ENCODE measurements around the gene SFXN5. TPM values are rescaled to one million over a fixed set of nuclear protein-coding genes. Genes with fewer than 3 reads are reported as not detected.

Gene SFXN5
- total RNA-seq, 1 donor from 2014 or later: 14.1 TPM

DNA sequence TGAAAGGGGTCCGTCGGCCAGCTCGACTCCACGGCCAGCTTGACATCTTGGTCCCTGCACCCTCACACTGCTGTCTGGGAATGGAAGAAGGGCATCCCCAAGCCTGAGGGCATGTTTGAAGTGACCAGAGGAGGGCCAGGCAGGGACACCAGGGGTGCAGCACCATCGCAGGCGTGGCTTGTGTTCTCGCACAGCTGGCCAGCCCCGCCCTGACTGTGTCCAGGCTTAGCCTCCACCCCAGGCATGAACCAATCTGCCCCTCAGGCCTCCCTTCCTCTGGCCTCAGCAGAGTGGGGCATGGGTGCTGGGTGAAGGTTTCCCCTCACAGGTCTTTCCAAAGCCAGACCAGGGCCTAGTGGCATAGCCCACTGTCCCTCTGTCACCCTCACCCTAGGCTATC, 129.2 kb downstream of the SFXN5 start:
- Mint-ChIP-seq H3K4me3 (no peak overlapping the region), H3K27ac (no peak overlapping the region), H3K36me3 (ENCODE audit: low read depth) (no peaks in the 10 kb centered on the region), H3K27me3 (no peaks in the 10 kb centered on the region), H3K4me1 (no peaks in the 10 kb centered on the region), H3K9me3 (no peaks in the 10 kb centered on the region)
- DNase-seq: no peak
- intact Hi-C loops (cut with micrococcal nuclease): no loop called here

DNA sequence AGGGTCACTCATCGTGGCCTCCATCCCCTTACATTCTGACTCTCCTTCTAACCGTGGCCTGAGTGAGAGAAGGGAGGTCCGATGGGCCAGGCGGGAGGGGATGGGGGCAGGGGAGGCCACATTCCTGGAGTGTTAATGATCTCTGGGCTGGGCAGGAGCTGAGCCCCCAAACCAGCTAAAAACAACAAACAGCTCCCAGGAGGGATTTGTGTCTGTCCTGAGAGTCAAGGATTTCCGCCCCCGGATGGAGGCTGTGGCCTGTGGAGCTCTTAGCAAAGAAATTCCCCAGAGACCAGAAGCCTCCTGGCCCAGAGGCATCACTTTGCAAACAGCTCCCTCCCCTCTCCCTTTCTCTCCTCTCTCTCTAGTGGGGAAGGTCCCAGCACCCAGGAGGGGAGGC, 130.7 kb downstream of the SFXN5 start:
- no peak overlapping the region for H3K4me3 Mint-ChIP-seq
- no peaks in the 10 kb centered on the region for H3K9me3 Mint-ChIP-seq
- no peaks in the 10 kb centered on the region for H3K36me3 Mint-ChIP-seq (ENCODE audit: low read depth)
- no peaks in the 10 kb centered on the region for H3K27me3 Mint-ChIP-seq
- H3K27ac Mint-ChIP-seq: no peak overlapping the region
- DNase-seq: no peak
- H3K4me1 Mint-ChIP-seq: no peaks in the 10 kb centered on the region
- intact Hi-C loops (cut with micrococcal nuclease): no loop called here

DNA sequence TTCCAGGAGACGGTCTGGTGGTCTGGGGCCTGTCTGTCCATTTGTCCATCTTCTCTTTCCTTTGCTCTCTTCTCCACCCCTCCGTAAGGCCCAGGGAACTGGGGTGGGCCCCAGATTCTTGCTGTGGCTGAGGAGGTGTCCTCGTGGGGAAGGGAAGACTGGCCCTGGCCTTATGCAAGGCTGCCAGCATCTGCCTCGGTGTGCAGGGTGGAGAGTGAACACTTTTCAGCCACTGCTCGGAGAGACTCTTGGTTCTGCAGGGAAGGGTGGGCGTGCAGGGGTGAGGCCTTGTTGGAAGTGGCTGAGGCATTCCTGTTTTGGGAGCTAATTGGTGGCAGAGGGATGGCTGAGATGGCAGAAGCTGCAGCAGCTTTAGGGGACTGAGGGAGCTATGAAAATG, 131.2 kb downstream of the SFXN5 start:
- Mint-ChIP-seq H3K4me3 (no peak overlapping the region), H3K9me3 (no peaks in the 10 kb centered on the region), H3K27ac (no peak overlapping the region), H3K36me3 (ENCODE audit: low read depth) (no peaks in the 10 kb centered on the region), H3K4me1 (no peaks in the 10 kb centered on the region), H3K27me3 (no peaks in the 10 kb centered on the region)
- intact Hi-C loops (cut with micrococcal nuclease): no loop called here
- no peak for DNase-seq

DNA sequence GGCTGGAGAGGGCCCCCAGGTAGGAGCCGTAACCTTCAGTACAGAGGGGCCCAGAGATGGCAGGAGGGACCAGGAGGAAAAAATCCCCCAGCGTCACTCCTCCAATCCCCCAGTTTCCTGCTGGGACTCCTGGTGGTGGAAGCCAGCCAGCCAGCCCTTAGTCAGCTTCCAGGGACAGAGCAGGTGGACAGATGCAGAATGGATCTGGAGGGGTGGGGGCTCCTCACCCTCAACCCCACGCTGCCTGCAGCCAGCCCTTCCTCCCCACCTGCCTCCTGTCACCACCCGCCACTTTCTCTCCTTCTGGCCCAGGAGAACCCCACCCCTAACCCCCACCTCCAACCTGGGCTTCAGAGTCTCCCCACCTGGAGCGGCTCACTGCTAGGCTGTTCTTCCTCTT, 133.1 kb downstream of the SFXN5 start:
- peaks cover 5% of the 10 kb centered on the region for H3K4me1 Mint-ChIP-seq
- intact Hi-C loops (cut with micrococcal nuclease): no loop called here
- H3K27me3 Mint-ChIP-seq: peaks cover 2% of the 10 kb centered on the region
- no peaks in the 10 kb centered on the region for H3K36me3 Mint-ChIP-seq (ENCODE audit: low read depth)
- H3K27ac Mint-ChIP-seq: no peak overlapping the region
- H3K4me3 Mint-ChIP-seq: no peak overlapping the region
- H3K9me3 Mint-ChIP-seq: no peaks in the 10 kb centered on the region
- DNase-seq: no peak

DNA sequence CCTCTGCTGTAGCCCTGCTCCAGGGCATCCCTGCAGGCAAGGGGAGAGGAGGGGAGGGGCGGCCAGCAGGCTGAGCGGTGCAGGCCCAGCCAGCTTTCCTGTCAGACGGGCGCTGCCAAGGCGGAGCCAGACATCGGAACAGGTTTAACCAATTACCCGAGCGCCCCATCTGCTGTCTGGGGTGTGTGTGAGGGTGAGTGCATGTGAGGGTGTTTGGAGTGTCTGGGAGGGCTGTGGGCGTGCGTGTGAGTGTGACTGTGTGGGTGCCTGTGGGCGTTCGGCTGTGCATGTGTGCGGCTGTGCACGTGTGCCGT, 134.2 kb downstream of the SFXN5 start:
- H3K9me3 Mint-ChIP-seq: no peaks in the 10 kb centered on the region
- intact Hi-C loops (cut with micrococcal nuclease): no loop called here

DNA sequence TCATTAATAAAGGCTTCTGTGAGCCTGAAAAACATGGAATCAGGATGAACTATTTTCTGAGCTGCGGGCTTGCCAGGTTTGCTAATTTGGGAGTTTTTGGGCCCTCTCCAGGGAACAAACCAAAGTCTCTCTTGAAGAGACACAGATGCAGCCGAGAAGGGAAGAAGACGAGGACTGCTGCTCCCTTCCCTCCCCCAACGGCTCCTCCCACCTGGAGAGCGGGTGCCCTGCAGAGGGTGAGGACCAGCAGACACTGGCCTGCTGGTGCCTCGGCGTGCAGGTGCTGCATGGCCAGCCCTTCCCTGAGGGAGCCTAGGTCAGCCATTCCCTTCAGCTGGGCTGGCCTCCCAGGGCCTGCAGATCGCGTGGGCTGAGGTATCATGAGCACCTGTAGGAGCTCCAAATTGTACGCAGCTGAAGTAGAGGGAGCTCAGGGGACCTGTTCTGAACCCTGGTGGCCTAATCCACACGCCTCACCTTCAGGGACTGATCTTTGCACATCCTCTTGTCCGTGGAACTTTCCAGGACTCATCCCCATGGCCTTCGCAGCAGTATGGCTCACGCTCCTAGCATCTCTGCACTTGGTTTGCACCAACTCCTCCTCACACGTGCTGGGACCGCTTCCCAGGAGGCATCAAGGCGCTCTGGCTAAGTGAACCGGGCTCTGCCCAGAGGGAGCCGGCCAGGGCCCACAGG, 134.7 kb downstream of the SFXN5 start:
- intact Hi-C loops (cut with micrococcal nuclease): no loop called here
- Mint-ChIP-seq H3K4me1 (peaks cover 10% of the 10 kb centered on the region), H3K4me3 (no peak overlapping the region), H3K9me3 (no peaks in the 10 kb centered on the region), H3K27me3 (peaks cover 2% of the 10 kb centered on the region), H3K27ac (no peak overlapping the region), H3K36me3 (ENCODE audit: low read depth) (no peaks in the 10 kb centered on the region)
- DNase-seq: no peak

More for the DNA sequence above, 134.2 kb downstream of the SFXN5 start:
- H3K27ac Mint-ChIP-seq: no peak overlapping the region
- no peak overlapping the region for H3K4me3 Mint-ChIP-seq
- no peaks in the 10 kb centered on the region for H3K36me3 Mint-ChIP-seq (ENCODE audit: low read depth)
- no peak for DNase-seq
- peaks cover 6% of the 10 kb centered on the region for H3K4me1 Mint-ChIP-seq
- H3K27me3 Mint-ChIP-seq: peaks cover 2% of the 10 kb centered on the region

DNA sequence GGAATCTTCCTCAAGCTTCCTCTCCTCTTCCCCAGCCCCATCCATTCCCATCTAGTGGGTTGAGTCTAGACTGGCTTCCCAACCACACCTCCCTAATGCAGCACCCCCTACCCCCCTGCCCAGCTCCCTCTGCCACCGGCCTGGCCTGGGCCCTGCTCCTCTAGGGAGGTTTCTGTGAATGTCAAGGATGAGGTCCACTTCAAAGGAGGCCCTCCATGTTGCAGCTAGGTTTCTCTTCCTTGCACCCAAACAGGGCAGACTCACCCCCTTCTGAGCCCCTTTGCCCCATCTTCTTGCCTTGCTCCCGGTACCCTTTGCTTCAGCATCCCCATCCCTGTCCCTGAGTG, 135.9 kb downstream of the SFXN5 start:
- no peaks in the 10 kb centered on the region for H3K9me3 Mint-ChIP-seq
- no peak overlapping the region for H3K27ac Mint-ChIP-seq
- intact Hi-C loops (cut with micrococcal nuclease): no loop called here
- no peak for DNase-seq
- peaks cover 2% of the 10 kb centered on the region for H3K27me3 Mint-ChIP-seq
- no peaks in the 10 kb centered on the region for H3K36me3 Mint-ChIP-seq (ENCODE audit: low read depth)
- peaks cover 10% of the 10 kb centered on the region for H3K4me1 Mint-ChIP-seq
- no peak overlapping the region for H3K4me3 Mint-ChIP-seq

DNA sequence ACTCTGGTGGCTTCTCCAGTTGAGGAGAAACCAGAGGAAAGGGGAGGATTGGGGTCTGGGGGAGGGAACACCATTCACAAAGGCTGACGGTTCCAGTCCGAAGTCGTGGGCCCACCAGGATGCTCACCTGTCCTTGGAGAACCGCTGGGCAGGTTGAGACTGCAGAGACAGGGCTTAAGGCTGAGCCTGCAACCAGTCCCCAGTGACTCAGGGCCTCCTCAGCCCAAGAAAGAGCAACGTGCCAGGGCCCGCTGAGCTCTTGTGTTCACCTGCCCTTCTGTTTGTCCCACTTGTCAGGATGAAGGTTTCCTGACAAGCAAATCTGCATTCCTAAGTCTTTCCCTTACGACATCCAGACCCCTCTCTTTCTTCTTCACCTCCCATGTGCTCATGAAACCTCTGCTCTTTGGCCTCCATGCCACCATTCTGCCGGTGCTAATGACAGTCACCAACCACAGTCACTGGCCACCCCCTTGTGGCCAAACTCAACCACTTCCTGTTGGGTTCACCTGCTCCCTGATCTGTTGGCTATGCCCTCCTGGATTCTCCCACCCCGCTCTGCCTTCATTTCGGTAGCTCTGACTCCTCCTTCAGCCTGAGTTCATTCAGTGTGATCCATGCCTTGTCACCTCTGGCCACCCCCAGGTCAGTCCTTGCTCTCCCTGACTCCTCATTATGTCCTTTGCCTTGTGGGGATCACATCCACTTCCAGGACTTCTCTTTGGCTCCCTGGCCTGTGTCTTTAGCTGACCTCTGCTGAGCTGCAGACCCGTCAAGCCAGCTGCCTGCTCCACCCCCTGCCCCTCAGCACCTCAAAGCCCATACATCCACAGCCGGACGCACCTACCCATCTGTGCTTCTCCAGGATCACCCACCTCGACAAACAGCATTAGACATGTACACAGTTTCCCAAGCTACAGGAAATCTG, 136.6 kb downstream of the SFXN5 start:
- no peak for DNase-seq
- no peak overlapping the region for H3K27ac Mint-ChIP-seq
- H3K4me1 Mint-ChIP-seq: peaks cover 10% of the 10 kb centered on the region
- no peaks in the 10 kb centered on the region for H3K36me3 Mint-ChIP-seq (ENCODE audit: low read depth)
- no peaks in the 10 kb centered on the region for H3K9me3 Mint-ChIP-seq
- H3K4me3 Mint-ChIP-seq: no peak overlapping the region
- intact Hi-C loops (cut with micrococcal nuclease): no loop called here
- peaks cover 2% of the 10 kb centered on the region for H3K27me3 Mint-ChIP-seq

DNA sequence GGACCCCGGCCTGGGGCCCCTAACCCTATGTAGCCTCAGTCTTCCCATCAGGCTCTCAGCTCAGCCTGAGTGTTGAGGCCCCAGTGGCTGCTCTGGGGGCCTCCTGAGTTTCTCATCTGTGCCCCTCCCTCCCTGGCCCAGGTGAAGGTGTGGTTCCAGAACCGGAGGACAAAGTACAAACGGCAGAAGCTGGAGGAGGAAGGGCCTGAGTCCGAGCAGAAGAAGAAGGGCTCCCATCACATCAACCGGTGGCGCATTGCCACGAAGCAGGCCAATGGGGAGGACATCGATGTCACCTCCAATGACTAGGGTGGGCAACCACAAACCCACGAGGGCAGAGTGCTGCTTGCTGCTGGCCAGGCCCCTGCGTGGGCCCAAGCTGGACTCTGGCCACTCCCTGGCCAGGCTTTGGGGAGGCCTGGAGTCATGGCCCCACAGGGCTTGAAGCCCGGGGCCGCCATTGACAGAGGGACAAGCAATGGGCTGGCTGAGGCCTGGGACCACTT, 137.8 kb downstream of the SFXN5 start:
- H3K36me3 Mint-ChIP-seq (ENCODE audit: low read depth): no peaks in the 10 kb centered on the region
- DNase-seq: no peak
- H3K4me1 Mint-ChIP-seq: peaks cover 10% of the 10 kb centered on the region
- H3K9me3 Mint-ChIP-seq: no peaks in the 10 kb centered on the region
- H3K27ac Mint-ChIP-seq: no peak overlapping the region
- H3K27me3 Mint-ChIP-seq: peaks cover 2% of the 10 kb centered on the region
- no peak overlapping the region for H3K4me3 Mint-ChIP-seq
- intact Hi-C loops (cut with micrococcal nuclease): no loop called here

DNA sequence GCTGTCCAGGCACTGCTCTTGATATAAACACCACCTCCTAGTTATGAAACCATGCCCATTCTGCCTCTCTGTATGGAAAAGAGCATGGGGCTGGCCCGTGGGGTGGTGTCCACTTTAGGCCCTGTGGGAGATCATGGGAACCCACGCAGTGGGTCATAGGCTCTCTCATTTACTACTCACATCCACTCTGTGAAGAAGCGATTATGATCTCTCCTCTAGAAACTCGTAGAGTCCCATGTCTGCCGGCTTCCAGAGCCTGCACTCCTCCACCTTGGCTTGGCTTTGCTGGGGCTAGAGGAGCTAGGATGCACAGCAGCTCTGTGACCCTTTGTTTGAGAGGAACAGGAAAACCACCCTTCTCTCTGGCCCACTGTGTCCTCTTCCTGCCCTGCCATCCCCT, 138.3 kb downstream of the SFXN5 start:
- no peaks in the 10 kb centered on the region for H3K9me3 Mint-ChIP-seq
- peaks cover 2% of the 10 kb centered on the region for H3K27me3 Mint-ChIP-seq
- no peak for DNase-seq
- intact Hi-C loops (cut with micrococcal nuclease): no loop called here
- H3K36me3 Mint-ChIP-seq (ENCODE audit: low read depth): no peaks in the 10 kb centered on the region
- H3K27ac Mint-ChIP-seq: no peak overlapping the region
- H3K4me1 Mint-ChIP-seq: peaks cover 10% of the 10 kb centered on the region
- H3K4me3 Mint-ChIP-seq: no peak overlapping the region

DNA sequence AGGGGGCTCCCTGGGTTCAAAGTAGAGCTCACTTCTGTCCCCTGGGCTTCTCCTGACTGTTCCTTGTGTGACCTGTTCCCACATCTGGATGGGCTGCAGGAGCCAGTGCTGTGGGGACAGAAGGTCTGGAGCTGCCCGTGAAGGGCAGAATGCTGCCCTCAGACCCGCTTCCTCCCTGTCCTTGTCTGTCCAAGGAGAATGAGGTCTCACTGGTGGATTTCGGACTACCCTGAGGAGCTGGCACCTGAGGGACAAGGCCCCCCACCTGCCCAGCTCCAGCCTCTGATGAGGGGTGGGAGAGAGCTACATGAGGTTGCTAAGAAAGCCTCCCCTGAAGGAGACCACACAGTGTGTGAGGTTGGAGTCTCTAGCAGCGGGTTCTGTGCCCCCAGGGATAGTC, 138.7 kb downstream of the SFXN5 start:
- Mint-ChIP-seq H3K4me1 (peaks cover 10% of the 10 kb centered on the region), H3K36me3 (ENCODE audit: low read depth) (no peaks in the 10 kb centered on the region), H3K4me3 (no peak overlapping the region), H3K9me3 (no peaks in the 10 kb centered on the region), H3K27me3 (peaks cover 2% of the 10 kb centered on the region), H3K27ac (no peak overlapping the region)
- intact Hi-C loops (cut with micrococcal nuclease): no loop called here
- no peak for DNase-seq

DNA sequence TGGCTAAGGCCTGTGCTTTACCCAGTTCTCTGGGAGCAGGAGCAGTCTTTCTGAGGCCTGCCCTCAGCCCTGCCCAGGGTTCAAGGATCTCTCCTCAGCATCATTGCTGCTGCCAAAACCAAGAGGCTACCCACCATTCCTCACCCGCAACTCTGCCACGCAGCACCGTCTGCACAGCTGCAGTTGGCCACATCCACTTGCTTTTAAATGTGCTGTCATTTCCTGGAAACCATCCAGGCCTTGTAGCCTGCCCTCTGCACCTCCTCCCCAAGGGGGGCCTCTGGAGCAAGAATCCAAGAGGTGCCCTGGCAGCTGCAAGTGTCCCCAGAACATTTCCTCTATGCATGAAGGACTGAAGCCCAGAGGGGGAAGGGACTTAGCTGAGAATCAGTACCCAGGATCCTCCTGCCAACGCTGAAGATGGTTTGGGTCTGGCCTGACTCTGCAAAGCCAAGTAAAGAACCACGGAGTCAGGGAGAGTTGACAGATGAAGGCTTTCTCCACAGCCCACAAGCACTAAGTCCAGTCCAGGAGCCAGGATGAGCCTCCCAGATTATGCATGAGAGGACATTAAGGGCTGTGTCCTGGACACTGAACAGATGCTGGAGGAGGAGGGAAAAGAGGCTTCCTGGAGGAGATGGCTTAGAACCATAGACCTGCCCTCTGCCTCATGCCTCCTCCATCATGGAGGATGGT, 139.3 kb downstream of the SFXN5 start:
- Mint-ChIP-seq H3K27ac (no peak overlapping the region), H3K27me3 (peaks cover 2% of the 10 kb centered on the region), H3K36me3 (ENCODE audit: low read depth) (no peaks in the 10 kb centered on the region), H3K4me3 (no peak overlapping the region), H3K9me3 (no peaks in the 10 kb centered on the region), H3K4me1 (peaks cover 10% of the 10 kb centered on the region)
- intact Hi-C loops (cut with micrococcal nuclease): no loop called here
- DNase-seq: no peak

DNA sequence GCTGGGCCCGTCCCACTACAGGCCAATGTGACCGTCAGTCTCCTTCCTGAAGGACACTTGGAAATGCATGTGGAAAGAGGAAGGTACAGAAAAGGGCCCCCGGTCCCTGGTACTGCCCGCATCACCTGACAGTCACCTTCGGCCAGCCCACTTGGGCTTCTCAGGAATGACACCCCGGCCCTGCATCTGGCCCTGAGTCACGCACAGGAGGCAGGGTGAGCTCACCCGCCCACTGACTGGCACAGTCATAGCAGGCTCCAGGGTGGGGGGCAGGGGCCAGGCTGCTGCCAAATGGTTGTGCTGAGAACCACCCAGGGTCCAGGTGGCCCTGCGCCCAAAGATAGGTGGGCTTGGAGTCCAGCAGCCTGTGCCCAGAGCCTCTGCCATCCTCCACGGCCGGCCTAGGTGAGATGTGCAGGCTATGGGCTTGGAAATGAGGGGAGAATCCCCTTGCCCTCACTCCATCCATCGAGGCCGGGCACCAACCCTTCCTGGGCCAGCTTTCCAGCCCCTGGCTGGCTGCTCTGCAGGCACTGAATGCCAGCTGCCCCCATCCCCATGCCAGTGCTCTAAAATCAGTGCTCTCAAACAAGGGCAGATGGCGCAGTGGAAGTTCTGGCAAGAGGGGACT, 140.1 kb downstream of the SFXN5 start:
- H3K4me1 Mint-ChIP-seq: peaks cover 10% of the 10 kb centered on the region
- H3K27ac Mint-ChIP-seq: no peak overlapping the region
- intact Hi-C loops (cut with micrococcal nuclease): no loop called here
- no peak for DNase-seq
- no peak overlapping the region for H3K4me3 Mint-ChIP-seq
- no peaks in the 10 kb centered on the region for H3K36me3 Mint-ChIP-seq (ENCODE audit: low read depth)
- H3K27me3 Mint-ChIP-seq: peaks cover 2% of the 10 kb centered on the region
- no peaks in the 10 kb centered on the region for H3K9me3 Mint-ChIP-seq

DNA sequence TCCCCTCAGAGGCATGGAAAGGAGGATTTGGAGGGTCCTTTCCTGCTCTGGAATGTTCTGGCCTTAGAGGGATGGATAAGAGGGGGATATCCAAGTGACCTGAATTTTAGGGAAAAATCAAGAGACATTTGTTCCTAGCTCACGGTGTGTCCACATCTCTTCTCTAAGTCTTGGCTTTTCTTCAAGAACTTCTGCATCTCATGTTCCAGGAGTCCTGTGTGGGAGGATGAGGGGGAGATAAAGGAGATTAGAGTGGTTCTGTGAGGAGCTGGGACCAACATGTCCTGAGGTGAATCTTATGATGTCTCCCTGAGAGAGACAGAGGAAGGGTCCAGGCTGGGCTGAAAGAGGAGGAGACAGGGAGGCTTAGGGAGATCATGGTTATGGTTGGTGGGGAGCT, 142.5 kb downstream of the SFXN5 start:
- no peak overlapping the region for H3K4me3 Mint-ChIP-seq
- H3K27ac Mint-ChIP-seq: no peak overlapping the region
- no peak for DNase-seq
- no peaks in the 10 kb centered on the region for H3K36me3 Mint-ChIP-seq (ENCODE audit: low read depth)
- intact Hi-C loops (cut with micrococcal nuclease): no loop called here
- H3K9me3 Mint-ChIP-seq: no peaks in the 10 kb centered on the region
- H3K27me3 Mint-ChIP-seq: peaks cover 12% of the 10 kb centered on the region
- peaks cover 5% of the 10 kb centered on the region for H3K4me1 Mint-ChIP-seq

Data from activated CD4-positive, alpha-beta T cell treated with anti-CD3 and anti-CD28 coated beads, Interleukin-2, amount 10 ng/mL, durations not matched to agents 24 days and 14 days (primary cell).